NCI-H524 treated with DMSO at 0.1 percent for 48 hours (cell line): ENCODE results near the gene KCNH5.
A peak's percentile ranks its signal among the peaks of the same experiment; 100 is the strongest.

Source experiments
- DNase-seq: peaks from one replicate; lab custom pipeline; 2025; lab: John Stamatoyannopoulos, UW

Gene KCNH5, protein sequence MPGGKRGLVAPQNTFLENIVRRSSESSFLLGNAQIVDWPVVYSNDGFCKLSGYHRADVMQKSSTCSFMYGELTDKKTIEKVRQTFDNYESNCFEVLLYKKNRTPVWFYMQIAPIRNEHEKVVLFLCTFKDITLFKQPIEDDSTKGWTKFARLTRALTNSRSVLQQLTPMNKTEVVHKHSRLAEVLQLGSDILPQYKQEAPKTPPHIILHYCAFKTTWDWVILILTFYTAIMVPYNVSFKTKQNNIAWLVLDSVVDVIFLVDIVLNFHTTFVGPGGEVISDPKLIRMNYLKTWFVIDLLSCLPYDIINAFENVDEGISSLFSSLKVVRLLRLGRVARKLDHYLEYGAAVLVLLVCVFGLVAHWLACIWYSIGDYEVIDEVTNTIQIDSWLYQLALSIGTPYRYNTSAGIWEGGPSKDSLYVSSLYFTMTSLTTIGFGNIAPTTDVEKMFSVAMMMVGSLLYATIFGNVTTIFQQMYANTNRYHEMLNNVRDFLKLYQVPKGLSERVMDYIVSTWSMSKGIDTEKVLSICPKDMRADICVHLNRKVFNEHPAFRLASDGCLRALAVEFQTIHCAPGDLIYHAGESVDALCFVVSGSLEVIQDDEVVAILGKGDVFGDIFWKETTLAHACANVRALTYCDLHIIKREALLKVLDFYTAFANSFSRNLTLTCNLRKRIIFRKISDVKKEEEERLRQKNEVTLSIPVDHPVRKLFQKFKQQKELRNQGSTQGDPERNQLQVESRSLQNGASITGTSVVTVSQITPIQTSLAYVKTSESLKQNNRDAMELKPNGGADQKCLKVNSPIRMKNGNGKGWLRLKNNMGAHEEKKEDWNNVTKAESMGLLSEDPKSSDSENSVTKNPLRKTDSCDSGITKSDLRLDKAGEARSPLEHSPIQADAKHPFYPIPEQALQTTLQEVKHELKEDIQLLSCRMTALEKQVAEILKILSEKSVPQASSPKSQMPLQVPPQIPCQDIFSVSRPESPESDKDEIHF

DNA sequence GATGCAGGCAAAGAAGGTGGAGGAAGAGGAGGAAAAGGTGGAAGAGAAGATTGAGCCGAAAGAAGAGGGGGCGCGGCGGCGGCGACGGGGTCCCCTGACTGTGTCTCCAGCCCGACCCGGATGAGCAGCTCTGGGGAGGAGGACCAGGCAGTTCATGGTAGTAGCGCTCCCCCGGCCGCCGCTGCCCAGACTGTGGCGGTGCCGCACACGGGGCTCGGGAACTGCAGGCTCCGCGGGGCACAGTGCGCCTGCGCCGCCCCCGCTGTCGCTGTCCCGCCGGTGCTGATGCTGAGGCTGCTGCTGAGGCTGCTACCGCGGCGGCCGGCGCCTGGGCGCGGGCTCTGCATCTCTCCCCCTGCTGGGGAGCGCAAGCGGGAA lies at the start of gene KCNH5:
TSS of gene KCNH5 (minus strand) at position 225 of the 378 bp plus-strand sequence. CDS start 272 bp downstream, outside the sequence.
- DNase-seq: peak; percentile 17

DNA sequence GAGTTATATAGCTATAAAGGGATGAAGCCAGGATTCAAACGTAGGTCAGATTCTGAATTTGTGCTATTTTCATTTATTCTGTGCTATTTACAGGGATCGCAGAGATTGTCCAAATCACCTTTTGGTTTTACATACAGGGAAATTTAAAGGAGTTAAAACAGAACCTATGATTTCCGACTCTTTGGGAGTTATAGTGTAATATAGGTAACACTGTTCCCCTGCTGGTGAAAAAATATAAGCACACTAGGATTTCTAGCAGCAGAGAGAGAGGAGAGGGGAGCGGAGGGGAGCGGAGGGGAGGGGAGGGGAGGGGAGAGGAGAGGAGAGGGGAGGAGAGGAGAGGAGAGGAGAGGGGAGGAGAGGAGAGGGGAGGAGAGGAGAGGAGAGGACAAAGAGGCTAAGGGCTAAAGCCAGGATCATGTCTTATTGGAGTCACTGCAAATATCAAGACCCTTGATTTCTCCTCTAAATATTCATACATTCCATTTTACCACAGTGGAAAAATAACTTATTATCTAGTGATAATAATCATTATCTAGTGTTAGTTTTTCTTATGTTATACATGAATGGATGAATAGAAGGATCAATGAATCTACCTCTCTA lies 46.2 kb upstream of the KCNH5 start:
- DNase-seq: no peak

DNA sequence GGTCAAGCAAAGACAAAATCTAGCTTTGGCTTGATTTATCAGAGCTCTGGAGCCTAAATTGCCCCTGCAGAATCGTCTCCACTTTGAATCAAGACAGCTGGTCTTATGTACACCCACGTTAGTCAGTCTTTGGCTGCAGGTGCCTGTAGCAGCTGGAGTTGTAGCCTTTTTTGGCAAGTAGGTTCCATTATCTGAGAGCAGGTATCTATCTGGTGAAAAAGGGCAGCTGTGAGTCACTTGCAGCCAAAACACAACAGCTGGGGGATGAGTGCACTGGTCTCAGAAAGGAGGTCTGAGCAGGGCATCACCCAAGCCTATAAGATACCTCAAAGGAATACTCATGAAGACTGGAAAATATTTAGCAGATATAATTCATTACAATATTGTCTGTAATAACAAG lies 43.6 kb upstream of the KCNH5 start:
- no peak for DNase-seq

DNA sequence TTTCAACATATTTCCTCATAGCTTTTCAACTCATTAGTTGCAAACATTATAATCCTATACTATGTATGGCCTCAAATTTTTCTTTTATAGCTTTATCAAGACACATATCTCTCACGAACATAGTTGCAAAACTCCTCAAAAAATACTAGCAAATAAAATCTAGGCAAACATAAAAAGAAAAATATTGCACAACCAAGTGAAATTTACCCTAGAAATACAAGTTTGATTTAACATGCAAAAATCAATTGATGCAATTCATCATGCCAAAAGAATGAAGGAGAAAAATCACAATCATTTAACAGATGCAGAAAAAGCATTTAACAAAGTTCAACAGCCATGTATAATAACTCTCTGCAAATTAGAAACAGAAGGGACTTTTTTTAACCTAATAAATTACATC lies 33.3 kb upstream of the KCNH5 start:
- no peak for DNase-seq

DNA sequence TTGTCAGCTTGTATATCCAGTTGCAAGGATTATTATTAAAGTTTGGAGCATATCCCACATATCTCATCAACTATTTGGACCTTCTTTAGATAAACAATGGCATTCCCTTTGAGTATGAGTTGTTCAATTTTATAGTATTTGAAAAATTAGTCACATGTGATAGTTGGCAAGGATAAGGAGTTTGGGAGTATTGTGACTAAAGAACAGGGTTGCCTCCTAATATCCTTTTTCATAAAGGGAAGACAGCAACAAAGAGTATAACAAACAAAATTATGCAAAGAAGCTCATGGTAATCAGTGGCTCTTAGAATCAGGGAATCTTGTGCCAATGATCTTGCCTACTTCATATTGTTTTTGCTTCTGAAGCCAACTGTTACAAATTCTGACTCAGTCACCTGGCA lies 31.2 kb upstream of the KCNH5 start:
- DNase-seq: no peak

DNA sequence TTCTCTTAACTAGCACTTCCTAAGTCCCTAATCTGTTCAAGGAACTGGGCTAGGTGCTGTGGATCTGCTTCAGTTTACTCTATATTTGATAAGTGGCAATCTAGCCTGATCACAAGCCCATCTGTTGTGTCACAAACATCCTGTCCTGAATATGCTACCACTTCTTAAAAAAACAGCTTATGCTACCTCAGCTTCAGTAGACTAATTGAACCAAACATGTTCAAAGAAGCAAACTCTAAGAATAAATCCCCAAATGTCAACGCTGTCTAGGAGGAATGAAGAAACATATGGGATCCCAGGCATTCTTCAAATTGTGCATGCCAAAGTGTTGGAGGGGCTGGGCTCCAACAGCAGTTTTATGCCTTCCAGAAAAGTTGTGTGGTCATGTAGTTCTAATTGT lies 10.4 kb upstream of the KCNH5 start:
- no peak for DNase-seq

DNA sequence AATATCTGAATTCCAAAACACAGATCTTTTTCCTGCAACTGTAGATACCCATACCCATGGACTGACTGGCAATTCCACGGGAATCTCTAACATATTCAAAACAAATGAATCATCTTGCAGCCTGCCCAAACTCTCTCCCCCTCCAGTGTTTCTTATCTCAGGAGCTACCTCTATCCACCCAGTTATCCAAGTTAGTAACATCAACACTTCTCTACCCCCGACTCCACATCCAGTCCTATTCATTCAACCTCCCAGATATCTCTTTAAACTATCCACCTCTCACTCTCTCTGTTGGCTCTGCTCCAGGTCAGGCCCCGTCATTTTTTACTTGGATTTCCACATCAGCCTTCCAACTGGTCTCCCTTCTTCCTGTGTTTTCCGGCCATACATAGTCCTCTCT lies 6.7 kb upstream of the KCNH5 start:
- DNase-seq: no peak

DNA sequence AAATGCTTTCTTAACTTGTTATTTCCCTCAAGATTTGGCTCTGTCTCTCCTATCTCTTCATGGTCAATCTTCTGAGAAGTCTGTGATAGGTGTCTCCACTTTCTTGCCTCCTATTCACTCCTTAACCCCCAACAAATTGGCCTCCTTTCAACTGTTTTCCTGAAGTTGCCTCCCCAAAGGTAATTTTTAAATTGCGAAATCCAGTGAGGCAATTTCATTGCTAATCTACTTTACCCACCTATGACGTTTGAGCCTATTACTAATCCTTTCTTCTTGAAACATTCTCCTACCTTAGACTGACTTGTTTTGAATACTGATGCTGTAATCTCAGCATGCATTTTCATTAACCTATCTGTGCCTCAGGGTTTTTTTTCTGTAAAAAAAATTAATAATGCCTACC lies 6.0 kb upstream of the KCNH5 start:
- no peak for DNase-seq

DNA sequence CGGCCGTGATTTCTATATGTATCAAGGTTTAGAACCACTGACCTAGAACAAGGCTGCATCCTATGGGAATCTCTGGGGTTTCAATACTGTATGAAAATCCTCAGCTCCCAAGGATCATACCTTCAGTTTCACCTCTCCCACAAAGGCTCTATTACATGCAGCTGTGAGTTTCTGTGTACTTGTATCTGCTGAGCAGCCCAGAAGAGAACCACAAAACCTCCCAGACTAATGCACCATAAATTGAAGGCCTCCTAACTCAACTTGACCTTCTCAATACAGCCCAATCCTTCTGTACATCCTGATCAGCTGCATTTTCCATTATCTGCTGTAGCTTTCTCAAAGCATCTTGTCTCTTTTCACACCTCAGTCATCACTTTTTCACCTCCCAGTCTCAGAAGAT lies 5.4 kb upstream of the KCNH5 start:
- no peak for DNase-seq

DNA sequence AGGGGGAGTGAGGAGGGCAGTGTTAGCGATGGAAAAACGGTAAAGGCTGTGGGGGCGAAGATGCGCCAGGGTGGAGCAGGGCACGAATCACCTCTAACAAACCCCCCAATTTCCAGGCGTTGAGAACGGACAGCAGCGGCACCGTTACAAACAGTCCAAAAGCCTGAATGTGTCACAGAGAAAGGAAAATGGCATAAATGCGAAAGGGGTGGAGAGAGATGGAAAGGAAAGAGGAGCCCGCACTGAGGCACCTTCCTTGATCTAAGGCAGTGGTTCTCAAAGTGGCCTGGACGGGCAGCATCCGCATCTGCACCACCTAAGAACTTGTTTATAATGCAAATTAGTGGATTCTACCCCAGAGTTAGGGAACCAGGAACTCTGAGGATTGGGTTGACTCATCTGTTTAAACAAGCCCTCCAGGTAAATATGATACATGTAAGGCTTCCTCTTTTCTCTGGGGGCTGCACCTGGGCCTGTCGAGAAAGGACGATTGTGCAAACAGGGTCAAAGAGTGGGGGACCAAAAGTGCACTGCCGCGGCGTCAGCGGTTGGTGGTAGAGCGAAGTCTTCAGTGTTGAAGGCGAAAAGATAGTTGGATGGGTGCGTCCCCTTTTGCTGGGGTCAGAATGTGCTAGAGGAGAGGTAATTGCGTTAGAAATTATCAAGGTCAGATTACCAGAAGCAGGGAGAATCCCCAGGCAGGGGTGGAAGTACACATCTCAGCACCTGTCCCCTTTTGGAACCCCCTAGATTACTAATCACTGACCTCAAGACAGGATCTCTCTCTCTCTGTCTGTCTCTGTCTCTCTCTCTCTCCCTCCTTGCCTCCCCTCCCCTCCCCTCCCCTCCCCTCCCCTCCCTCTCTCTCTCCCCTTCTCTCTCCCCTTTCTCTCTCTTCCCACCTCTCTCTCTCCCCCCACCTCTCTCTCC lies 1.3 kb upstream of the KCNH5 start:
- DNase-seq: no peak

DNA sequence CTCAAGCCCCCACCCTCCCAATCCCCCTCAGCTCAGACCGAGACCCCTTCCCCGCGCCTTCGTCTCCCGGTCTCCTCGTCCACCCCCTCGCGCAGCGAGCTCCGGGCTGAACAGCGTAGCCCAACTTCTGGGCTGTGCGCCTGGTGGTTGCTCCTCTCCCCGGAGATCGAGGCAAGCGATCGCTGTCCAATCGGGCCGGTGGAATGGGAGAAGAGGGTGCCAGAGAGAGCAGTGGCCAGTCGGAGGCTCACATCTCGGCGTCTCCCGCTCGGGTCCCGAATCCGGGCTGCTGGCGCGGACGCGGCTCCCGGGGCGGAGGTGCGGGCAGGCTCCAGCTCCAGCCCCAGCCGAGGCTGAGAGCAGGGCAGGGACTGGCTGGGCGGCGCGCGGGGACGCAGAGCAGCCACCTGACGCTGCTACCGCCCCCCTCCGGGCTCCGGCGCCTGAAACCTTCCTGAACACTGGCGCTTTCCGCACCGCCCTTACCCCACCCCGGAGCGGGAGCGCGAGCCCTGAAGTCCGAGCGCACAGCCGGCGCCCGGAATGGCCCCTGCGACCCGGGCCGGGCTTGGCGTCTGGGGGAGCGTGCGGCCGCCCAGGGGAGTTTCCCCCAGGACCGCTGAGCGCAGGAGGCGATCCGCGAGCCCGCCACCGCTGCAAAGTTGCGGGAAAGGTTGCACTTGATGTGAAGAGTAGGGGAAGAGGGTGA lies 508 bp upstream of the KCNH5 start:
- peak; percentile 21 for DNase-seq

DNA sequence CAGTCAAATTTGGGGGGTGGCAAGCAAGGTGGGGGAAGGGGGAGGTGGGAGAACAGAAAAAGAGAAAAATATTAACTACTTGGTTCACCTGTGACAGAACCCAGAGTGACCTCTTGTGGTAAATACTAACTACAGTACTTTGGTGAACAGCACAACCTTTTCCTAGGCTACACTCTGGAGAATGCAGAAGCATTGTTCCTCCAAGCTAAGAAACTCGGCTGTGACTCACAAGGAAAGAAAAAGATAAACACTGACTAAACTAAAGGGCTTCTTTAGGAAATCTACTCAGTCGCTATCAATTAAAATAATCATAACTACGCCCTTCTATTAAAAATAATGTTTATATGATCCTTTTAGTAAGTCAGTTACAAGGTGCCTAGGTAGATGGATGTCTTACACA lies 5.4 kb downstream of the KCNH5 start:
- DNase-seq: no peak

DNA sequence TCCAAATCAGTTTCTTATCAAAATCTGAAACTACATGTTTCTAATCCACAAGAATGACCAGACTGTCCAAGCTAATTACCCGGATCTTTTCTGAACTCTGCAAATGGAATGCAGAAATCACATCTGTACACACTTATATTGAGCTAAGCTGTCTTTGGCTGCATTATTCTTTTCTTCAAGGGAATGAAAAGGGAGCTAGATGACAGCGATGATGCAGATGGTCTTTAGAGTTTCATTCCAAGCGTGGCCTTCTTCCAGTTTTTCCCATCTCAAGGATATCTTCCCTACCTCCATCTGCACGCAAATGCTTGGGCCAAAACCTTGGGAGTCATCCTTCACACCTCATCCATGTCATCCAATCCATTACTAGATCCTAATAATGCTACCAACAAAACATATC lies 12.6 kb downstream of the KCNH5 start:
- no peak for DNase-seq

DNA sequence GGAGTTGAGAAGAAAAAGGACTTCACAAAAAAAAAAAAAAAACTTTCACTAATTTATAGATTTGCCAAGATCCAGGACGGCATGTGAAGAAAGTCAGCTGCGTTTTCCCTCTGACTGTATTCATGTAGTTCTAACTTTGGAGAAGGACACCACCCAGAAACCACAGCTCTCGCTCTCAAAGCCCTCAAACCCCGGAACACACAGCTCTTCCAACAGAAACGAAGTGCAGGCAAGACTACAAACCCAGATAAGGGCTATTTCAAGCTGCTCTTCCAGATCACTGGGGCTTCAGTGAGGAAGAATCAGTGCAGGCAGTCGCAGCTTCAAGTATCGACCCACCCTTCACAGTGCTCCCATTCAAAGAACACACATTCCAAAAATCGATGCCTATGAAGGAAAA lies 13.2 kb downstream of the KCNH5 start:
- DNase-seq: no peak

DNA sequence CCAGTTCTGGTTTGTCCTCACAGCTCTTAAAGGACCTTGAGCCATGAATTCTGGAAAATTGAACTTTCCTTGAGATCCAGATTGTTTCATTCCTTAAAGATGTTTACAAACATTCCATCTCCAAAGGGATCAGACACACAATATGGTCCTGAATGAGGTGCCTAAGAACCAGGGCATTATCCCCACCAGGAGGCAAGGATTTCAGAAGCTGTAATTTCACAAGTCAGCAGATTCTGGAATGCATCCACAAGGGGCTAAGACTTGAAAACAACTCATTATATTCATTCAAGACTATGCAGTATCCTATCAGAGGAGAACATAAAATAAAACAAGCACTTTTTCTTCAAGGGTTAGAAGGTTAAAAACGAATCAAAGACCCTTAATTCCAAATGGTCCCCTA lies 15.1 kb downstream of the KCNH5 start:
- DNase-seq: no peak

DNA sequence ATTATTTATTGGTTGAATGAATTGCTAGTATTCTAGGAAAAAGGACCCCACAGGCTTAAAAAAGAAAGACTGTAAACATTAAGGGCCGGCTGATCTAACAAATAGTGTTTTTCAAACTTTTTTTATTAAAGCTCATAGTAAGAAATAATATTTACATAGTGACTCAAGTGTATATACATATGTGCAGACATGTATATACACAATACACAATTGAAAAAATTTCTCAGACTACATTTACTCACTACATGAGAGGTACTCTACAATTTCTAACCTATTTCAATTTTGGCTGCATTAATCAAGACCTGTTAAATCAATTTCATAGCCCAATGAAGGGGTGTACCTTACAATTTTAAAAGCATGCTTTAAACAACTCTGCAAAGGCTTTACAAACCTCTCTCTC lies 17.5 kb downstream of the KCNH5 start:
- no peak for DNase-seq

DNA sequence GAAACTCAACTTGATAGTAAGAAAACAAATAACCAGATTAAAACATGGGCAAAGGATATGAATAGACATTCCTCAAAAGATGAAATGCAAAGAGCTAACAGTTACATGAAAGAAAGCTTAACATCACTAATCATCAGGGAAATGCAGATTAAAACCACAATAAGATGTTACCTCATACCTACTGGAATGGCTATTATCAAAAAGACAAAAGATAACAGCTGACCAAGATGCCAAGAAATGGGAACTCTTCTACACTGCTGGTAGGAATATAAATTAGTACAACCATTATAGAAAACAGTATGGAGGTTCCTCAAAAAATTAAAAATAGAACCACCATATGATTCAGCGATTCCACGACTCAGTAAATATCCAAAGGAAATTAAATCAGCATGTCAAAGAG lies 18.8 kb downstream of the KCNH5 start:
- no peak for DNase-seq

DNA sequence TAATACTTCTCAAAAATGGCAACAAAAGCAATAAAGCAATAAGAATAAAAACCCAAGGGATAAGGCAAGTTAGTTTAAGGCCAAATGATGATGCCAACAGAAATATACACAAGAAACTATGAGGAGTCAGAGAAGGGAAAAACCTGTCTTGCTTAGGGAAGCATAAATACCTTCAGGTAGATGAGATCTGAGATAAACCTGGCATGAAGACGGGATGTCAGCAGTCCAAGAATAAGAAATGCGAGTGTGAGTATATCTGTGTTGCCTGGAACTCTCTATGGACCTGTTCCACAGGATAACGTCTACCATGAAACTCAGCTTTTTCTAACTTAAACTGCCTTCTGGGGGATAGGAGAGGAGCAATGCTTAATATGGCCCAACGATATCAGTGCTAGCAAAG lies 30.6 kb downstream of the KCNH5 start:
- no peak for DNase-seq

DNA sequence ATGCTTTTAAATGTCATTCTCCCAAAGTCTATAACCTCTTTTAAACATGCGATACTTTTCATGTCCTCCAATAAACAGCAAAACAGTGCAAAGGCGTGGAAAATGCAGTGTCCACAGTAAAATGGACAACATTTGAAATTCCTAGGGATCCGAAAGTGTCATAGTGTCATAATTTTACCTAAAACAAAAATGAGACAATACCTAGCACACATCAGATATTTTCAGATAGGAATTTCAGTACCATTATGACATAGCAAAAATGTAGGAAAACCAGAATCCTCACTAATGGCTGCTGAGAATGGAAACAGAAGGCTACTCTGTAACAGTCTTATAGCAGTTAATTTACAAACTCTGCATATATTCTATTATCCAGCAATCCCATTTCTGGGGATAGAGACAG lies 33.1 kb downstream of the KCNH5 start:
- no peak for DNase-seq

DNA sequence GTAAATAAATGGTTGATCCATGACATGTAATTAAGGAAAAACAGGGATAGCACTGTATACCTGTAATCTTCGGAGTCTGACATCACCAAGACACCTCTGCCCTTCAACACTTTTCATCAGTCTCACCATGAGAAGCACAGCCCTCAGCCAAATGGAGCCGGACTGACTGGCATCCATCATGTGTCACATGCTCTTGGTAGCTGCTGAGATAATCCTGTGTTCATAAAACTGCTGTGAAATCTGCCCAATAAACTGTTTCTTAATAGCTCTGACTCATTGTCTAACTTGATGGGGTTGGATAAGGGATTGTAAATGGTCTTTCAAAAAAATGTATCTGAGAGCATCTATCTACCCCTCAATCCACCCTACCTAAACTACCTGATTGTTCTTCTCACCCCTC lies 33.6 kb downstream of the KCNH5 start:
- no peak for DNase-seq

DNA sequence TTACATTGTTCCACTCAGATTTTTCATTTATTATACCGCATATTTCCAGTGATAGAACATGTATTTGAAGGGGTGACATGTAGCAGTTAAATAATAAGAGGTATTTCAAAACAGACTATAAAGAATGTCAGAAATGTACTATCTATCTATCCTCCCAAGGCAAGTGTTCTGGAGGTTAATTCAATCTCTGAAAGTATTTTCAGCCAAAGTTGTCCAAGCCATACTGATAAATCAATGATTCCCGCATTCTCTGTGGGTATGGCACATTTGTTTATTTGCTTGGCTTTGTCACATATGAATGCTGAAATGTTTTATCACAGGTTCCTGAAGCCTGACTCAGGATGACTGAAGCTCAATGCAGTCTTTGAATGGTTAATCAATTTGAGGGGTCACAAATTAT lies 35.8 kb downstream of the KCNH5 start:
- DNase-seq: no peak
